GM19397 (cell line): ENCODE data around the gene MMRN2.
"Not testable (repeated sequence)": the region's sequence is repeated elsewhere in the genome, so short reads cannot be mapped to it uniquely, and the experiment has no call there.

Experiments used
- ATAC-seq: cut with Tn5 transposase; IDR thresholded peaks from one replicate; pipeline ENCODE4 v1.9.1; 2021; ENCODE audit warnings: mild to moderate bottlenecking, moderate library complexity; ENCODE audit not compliant: unreplicated experiment

Gene MMRN2

GRCh38 chr10:86957471-86958115 lies at the start of gene MMRN2:
TSS of gene MMRN2 (minus strand) at chr10:86957615. CDS start at chr10:86957541, 74 bp downstream.
- no peak for ATAC-seq

- not testable (repeated sequence) for ATAC-seq
Measured at GRCh38 chr10:87007124-87007523, 49.7 kb upstream of the MMRN2 start.

GRCh38 chr10:87000491-87000890 lies 43.1 kb upstream of the MMRN2 start:
- no peak for ATAC-seq

- ATAC-seq = not testable (repeated sequence)
Measured at GRCh38 chr10:86999802-87000403, 42.5 kb upstream of the MMRN2 start.

- no peak for ATAC-seq
Measured at GRCh38 chr10:86992929-86993328, 35.5 kb upstream of the MMRN2 start.

- no peak for ATAC-seq
Measured at GRCh38 chr10:86992456-86992855, 35.0 kb upstream of the MMRN2 start.

- not testable (repeated sequence) for ATAC-seq
Measured at GRCh38 chr10:86991362-86991761, 33.9 kb upstream of the MMRN2 start.

GRCh38 chr10:86988520-86988919 lies 31.1 kb upstream of the MMRN2 start:
- ATAC-seq = no peak

- not testable (repeated sequence) for ATAC-seq
Measured at GRCh38 chr10:86984498-86984897, 27.1 kb upstream of the MMRN2 start.

GRCh38 chr10:86981716-86982115 lies 24.3 kb upstream of the MMRN2 start:
- no peak for ATAC-seq

GRCh38 chr10:86981020-86981419 lies 23.6 kb upstream of the MMRN2 start:
- not testable (repeated sequence) for ATAC-seq

- no peak for ATAC-seq
Measured at GRCh38 chr10:86979977-86980448, 22.6 kb upstream of the MMRN2 start.

GRCh38 chr10:86979296-86979818 lies 21.9 kb upstream of the MMRN2 start:
- no peak for ATAC-seq

GRCh38 chr10:86978457-86978856 lies 21.0 kb upstream of the MMRN2 start:
- ATAC-seq = not testable (repeated sequence)

- ATAC-seq = no peak
Measured at GRCh38 chr10:86976362-86977056, 19.1 kb upstream of the MMRN2 start.

- no peak for ATAC-seq
Measured at GRCh38 chr10:86974484-86974883, 17.1 kb upstream of the MMRN2 start.

GRCh38 chr10:86972613-86973380 lies 15.4 kb upstream of the MMRN2 start:
- ATAC-seq = no peak

- peak; percentile 87 for ATAC-seq
Measured at GRCh38 chr10:86971232-86971991, 14.0 kb upstream of the MMRN2 start.

GRCh38 chr10:86970982-86971231 lies 13.5 kb upstream of the MMRN2 start:
- ATAC-seq = no peak

- ATAC-seq = no peak
Measured at GRCh38 chr10:86970162-86970981, 13.0 kb upstream of the MMRN2 start.
